C4-2B (cell line): Measurements from ENCODE around the gene TMEM200B.

ENCODE experiments used
- ZFX ChIP-seq: fragments of 450-650 bp; IDR thresholded peaks from 2 replicates; pipeline ENCODE4 v1.6.1; 2017
- TF ChIP-seq, protein P1 (sequence below): fragments of 450-650 bp; conservative IDR thresholded peaks from 2 replicates; pipeline ENCODE4 v1.5.1; 2017; ENCODE audit warnings: mild to moderate bottlenecking

- TF ChIP-seq, protein P1, sequence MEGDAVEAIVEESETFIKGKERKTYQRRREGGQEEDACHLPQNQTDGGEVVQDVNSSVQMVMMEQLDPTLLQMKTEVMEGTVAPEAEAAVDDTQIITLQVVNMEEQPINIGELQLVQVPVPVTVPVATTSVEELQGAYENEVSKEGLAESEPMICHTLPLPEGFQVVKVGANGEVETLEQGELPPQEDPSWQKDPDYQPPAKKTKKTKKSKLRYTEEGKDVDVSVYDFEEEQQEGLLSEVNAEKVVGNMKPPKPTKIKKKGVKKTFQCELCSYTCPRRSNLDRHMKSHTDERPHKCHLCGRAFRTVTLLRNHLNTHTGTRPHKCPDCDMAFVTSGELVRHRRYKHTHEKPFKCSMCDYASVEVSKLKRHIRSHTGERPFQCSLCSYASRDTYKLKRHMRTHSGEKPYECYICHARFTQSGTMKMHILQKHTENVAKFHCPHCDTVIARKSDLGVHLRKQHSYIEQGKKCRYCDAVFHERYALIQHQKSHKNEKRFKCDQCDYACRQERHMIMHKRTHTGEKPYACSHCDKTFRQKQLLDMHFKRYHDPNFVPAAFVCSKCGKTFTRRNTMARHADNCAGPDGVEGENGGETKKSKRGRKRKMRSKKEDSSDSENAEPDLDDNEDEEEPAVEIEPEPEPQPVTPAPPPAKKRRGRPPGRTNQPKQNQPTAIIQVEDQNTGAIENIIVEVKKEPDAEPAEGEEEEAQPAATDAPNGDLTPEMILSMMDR: no peak
- no peak for TF ChIP-seq ZFX
Observed at GRCh38 chr1:29136391-29136915, 12.8 kb upstream of the TMEM200B start.
